ENCODE measurements around the gene MED10.

The MED10 gene, protein sequence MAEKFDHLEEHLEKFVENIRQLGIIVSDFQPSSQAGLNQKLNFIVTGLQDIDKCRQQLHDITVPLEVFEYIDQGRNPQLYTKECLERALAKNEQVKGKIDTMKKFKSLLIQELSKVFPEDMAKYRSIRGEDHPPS

DNA sequence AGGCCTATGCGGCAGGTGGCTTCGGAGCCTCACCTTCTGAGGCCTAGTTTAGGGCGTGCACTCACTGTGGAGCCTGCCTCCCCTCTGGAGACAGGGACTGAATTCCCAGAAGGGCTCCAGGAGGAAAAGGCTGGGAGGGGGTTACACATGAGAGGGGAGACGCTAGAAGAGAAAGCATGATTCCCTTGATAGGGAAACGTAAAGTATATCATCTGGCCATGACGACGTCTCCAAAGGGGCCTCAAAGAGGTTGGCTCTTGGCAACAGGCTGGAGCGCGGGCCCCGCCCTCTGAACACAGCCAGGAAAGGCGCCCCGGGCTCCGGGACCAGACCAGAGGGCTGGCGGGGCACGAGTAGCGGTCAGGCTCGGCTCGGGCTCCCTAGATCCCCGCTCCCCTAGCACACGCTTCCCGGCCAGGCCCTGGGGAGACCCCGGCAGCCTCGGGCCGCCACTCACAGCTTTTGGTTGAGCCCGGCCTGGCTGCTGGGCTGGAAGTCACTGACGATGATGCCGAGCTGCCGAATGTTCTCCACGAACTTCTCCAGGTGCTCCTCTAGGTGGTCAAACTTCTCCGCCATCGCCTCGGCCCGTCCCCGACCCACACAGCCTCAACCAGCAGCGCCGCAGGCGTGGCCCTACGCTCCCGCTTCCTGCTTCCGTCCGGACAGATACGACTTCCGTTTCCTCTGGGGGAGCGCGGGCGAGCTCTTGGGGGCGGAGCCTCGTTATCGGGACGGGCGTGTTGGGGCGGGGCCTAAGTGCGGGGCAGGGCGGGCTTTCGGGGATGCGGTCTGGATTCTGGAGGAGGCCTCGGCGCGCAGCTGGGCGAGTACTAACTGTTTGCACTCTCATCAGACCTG lies at the start of gene MED10:
Gene MED10 (minus strand): TSS at position 643 of the 861 bp plus-strand sequence. CDS start 64 bp downstream, at position 579.
- DNase-seq: peak; percentile 77 to 86

GRCh38 chr5:6427694-6428093 lies 49.3 kb upstream of the MED10 start:
- no peak for DNase-seq

DNA sequence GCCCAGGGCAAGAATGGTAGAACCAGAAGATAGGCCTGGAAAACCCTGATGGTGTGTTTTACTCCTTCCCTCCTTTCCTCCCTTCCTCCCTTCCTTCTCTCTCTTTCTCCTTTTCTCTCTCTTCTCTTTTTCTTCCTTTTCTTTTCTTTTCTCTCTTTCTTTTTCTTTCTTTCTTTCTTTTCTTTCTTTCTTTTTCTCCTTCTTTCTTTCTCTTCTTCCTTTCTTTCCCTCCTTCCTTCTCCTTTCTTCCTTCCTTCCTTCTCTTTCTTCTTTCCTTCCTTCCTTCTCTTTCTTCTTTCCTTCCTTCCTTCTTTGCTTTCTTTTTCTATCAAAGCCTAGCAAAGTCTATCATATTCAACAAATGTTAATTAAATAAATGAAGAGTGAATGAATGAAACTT lies 46.4 kb upstream of the MED10 start:
- DNase-seq: no peak

DNA sequence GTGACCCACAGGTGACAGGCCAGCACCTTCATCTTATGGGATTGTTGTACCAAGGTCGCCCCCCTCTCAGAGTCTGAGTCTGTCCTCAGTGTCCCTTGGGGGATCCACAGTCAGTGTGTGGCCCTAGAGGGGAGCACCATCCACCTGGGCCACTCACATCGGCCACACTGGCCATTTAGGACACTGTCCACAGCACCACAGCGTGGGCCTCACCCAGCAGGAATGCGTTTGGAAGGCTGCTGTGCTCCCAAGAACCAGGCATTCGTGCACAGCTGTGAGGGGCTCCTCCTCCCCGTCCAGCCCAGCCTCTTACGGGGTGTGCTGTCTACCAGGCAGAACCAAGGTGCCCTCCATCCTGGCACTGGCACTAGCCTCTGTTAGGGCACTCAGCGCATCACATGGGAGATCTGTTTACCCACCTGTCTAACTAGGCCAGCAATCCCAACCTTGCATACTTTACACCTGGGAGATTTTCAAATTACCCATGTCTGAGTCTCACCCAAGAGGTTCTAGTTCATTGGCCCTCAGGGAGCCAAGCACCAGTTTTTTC lies 45.8 kb upstream of the MED10 start:
- no peak for DNase-seq

DNA sequence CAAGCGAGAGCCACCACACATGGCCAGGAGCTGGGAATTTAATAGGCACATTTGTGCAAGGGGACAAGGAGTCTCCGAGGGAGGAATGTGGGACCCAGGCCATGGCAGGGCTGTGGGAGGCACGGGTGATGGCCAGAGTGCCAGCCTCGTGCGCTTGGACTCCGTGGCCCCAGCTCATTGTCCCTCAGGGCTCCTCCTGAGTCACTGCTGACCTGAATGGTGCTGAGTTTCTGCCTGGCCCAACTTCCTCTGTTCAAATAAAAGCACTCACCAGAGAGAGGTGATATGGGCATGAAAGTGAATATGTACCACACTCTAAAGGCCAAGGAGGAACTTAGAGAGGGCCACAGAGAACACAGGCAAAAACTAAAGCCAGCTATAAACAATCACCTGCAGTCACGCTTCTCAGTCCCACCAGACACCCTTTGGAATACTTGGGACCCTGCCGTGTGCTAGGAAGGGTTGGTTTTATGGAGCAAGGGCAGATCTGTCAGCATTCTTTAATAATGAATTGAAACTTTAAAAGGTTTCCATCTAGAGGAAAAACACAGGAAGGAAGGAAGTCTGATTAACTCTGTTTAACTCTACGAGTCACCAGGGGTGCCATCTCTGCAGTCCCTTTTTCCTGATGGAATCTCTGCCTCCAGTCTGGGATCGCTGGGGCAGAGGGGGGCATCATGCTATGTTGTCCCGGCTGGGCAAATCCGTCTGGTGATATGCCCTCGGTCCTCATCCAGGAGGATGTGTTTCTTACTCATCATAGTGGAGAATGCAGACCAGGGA lies 45.2 kb upstream of the MED10 start:
- DNase-seq: no peak

DNA sequence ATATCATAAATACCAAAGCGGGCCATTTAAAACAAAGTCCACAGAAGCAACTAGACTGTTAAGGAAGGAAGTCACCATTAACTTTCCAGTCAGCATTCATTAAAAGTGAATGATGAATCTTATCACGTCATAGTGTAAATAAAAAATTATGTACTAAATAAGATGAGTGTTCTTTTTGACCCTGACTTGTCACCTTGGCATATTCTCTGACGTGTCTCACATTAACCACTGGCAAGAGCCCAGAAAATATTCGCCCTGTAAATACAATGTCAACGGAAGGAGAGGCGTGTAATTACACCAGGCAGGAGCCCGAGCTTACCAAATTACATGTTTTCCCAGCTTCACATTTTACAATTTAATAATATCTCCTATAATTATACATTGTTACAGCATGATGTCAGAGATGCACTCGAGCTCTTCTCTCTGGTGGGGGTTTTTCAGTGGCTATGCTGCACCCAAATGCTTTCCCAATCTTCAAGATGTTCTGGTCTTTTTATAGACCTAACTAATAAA lies 41.0 kb upstream of the MED10 start:
- DNase-seq: no peak

- DNase-seq: no peak
These were observed 40.4 kb upstream of the MED10 start for GRCh38 chr5:6418679-6419276.

DNA sequence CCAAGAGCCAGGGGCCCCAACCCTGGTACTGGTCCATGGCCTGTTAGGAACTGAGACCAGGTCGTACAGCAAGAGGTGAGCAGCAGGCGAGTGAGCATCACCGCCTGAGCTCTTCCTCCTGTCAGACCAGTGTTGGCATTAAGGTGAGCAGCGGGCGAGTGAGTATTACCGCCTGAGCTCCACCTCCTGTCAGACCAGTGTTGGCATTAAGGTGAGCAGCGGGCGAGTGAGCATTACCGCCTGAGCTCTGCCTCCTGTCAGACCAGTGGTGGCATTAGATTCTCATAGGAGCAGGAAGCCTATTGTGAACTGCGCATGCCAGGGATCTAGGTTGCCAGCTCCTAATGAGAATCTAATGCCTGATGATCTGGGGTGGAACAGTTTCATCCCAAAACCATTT lies 39.3 kb upstream of the MED10 start:
- DNase-seq: no peak

DNA sequence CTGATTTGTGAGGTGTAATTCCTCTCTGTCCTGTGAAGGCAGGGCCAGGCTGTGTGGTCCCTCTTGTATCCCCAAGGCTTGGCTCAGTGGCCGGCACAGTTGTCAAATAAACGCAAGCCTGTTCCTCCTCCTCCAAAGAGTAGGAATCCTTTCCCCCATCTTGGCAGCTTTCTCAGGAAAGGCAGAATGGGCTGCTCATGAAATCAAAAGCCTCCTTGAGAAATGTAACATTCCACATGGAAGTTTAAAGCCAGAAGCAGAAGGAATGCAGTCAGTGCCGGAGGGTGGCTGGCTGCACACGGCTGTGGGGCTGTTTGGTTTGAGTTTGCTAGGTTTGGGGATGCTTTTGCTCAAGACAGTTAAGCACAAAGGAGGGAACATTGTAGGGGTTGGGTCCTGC lies 34.5 kb upstream of the MED10 start:
- DNase-seq: no peak

- DNase-seq: no peak
These were observed 32.8 kb upstream of the MED10 start for GRCh38 chr5:6411141-6411540.

DNA sequence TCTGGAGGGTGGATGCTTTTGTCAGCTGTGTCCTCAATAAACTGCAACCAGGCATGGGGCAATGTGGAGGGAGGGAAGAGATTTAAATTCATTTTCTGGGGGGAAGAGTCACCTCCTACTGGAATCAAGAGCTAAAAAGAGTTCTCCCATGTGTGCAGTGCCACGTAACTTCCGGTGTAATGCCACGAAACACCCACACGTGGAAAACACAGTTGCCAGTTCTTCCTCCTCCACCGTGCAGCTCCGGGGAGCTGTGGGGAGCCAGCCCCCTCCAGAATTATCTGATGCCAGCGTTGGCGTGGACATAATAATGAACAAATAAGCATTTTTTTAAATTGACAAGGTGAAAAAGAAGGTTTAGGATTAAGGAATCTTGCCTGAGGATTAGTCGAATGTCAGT lies 32.1 kb upstream of the MED10 start:
- DNase-seq: no peak

DNA sequence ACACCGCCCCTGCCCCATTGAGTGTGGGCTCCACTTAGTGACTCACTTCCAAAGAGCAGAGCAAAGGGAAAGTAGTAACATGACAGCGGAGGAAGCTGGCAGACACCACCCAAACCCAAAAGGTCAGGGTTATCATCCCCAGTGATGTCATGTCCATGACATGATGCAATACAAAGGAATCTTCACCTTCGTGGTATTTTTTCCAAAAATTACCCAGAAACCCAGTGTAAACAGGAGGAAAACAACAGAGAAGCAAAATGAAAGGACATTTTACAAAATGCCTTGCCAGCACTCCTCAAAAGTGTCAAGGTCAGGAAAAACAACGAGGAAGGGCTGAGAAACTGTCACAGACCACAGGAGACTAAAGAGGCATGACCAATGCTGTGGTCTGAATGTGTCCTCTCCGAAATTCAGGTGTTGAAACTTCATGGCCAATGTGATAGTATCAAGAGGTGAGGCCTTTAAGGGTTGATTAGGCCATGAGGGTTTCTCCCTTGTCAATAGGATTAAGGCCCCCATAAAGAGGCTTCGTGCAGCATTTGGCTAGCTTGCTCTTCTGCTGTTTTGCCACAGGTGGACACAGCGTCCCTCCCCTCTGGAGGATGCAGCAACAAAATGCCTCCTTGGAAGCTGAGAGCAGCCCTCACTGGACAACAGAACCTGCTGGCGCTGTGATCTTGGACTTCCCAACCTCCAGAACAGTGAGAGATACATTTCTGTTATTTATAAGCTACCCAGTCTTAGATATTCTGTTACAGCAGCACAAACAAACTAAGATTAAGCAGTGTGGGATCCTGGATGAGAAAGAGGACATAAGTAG lies 30.5 kb upstream of the MED10 start:
- no peak for DNase-seq

DNA sequence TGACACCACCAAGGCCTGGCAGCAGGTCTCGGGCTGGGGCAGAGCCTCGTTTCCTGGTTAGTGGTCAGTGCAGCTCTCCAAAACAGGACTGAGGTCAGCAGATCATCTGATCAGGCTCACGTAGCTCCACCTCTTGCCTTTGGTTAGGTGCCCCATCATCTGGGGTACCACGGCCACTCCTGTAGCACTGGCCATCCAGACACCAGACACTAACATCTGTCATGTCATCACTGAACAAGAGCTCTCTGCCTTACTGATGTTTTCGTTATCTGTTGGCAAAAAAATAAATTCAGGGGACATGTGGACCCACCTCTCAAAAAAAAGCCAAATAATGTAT lies 29.9 kb upstream of the MED10 start:
- DNase-seq: no peak

- no peak for DNase-seq
These were observed 29.4 kb upstream of the MED10 start for GRCh38 chr5:6407558-6408259.

DNA sequence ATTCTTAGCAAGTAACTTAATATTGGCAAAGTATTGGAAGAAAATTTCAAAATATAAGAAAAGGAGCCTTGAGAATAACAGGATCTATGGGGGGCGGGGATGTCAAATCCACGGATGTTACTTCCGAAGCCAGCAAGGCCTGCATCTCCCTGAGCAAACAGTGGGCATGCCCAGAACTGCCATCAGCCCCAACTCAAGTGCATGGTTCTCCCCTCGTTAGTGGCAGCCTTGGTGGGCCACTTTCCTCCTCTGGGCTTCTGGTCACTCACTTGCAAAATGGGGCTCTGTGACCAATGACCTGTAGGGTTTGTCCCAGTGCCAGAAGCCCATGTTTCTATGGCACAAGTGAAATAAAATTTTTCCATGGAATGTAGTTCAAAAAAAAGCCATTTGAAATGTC lies 27.2 kb upstream of the MED10 start:
- DNase-seq: no peak

DNA sequence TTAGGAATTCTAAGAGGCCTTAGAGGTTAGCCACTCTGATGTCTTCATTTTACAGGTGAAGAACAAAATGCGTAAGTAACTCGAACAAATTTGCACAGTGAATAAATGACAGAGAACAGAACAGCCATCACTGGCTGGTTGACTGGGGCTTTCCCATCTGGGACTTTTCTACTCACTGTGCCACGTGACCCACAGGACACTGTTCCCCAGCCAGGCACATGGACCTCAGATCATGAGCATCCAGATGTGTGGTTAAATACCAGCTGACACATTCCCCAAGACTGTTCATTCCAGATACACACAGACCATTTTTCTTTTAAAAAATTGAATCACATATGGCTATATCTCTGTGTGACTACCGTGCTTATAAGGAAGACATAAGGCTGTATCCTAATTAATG lies 25.8 kb upstream of the MED10 start:
- DNase-seq: no peak

DNA sequence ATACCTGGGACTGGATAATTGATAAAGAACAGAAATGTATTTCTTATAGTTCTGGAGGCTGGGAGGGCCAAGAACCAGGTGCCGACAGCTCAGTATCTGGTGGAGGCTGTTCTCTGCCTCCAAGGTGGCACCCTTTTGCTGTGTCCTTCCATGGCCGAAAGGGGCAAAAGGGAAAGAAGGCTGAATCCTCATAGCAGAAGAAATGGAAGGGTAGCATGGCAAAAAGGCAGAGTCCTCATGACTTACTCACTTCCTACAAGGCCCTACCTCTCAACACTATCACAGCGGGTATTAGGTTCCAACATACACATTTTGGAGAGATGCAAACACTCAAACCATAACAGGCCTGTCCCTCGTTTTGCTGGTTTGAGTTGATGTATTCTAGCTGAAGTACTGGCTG lies 25.1 kb upstream of the MED10 start:
- DNase-seq: no peak

DNA sequence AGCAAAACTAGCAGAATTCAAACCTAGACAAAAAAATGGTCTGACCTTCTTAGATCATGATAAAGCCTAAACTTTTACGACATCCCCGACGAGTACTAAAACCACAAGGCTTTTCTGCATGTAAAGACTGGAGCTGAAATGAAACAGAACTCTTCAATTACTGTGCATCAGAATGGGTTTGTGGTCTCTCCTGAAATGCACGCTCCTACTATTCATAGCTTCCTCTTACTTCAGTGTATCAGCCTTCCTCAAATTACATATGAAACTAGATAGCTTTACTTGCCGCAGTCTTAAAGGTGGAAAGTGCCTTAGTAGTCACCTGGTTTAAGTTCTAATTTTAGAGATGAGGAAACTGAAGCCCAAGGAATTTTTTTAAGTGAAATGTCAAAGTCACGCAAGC lies 24.6 kb upstream of the MED10 start:
- no peak for DNase-seq

GRCh38 chr5:6401410-6401809 lies 23.1 kb upstream of the MED10 start:
- no peak for DNase-seq

DNA sequence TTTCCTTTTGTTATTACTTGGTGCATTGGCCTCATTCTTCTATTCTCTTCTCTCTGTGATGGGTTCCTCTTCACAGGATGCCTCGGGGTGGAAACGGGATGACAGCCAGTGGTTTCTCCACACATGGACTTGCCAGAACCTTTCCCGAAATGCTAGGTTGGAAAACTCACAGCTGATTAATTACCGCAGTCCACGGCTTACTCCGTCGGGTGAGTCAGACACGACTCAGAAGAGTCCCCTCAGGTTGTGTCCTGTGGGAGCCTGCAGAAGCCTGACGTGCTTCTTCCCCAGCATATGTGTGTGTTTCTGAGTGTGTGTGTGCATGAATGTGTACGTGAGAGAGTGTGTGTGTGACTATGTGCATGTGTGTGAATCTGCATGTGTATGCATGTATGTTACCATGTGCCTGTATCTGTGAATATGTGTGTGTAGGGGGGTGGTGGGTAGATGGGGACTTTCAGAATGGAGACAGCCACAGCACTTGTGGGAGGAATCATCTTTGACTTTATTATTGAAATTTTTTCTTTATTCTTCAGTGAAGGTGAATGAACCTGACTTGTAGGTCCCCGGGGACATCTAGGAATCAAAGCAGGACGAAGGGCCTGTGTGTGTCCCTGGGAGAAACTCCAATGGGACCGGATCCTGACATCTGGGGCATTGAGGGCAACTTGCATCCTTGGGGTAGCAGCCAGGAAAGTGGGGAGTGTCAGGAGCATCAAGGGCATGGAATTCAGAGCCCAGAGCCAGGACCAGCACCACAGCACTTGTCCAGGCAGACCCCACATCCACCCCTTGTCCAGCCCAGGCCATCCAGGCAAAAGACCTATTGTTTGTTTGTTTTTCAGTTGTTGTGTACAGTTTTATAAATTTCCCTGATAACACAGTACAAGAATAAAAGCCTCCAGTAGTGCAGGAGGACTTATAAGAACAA lies 21.9 kb upstream of the MED10 start:
- DNase-seq: no peak
